Measurements from ENCODE around the gene AKR1C3.
"Not testable (repeated sequence)": the region's sequence is repeated elsewhere in the genome, so short reads cannot be mapped to it uniquely, and the experiment has no call there.

AKR1C3 gene

DNA sequence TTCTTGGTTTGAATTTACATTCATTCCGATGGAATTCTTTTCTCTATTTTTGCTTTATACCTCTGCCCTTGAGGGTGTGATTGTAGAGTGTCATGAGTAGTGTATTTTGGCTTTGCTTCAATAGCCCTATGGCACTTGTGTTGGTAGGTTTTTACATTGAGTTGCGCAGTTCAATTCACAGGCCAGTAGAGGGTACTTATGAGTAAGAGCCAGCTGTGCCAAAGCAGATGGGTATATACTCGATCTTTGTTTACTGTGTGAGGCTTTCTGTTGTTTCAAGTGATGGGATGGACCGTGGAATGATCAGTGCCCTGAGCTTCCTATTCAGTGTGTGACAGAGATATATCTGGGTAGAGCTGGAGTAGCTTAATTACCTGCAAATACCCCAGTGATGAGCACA is 4.3 kb upstream of the AKR1C3 start:
- DNase-seq: peak; percentile 49 to 54

DNA sequence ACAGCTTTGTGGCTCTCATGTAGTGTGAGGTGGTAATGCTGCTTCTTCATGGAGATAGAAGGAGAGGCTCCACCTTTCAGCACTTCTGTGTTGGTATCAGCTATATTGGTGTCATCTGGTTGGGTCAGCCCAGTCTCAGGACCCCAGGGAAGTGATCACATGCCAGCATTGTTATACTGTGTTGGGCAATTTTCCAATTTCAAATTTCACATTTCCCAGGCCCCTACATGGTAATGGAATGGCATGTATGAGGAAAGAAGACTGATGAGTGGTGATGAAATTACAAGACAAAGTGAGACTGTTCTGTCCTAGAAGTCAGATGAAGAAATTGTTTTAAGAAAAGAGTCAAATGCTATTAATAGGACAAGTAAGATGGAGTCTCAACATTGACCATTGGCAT is 3.7 kb upstream of the AKR1C3 start:
- DNase-seq: peak in 1 of 2 donors; percentile 21

DNA sequence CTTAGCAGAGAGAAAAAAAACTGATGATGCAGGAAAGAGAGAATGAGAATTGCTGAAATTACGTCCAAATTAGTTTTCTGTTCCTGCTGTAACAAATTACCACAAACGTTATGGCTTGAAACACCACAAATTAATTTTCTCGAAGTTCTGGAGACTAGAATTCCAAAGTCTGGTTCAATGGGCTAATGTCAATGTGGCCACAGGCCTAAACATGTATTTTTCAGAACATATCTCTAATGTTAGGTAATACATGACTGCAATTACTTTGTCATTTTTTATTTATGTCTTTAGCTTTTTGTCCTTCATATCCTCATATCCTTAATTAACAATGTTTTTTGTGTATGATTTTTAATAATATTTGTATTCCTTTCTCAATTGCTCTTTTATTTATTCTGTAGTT is 3.0 kb upstream of the AKR1C3 start:
- DNase-seq: no peak

DNA sequence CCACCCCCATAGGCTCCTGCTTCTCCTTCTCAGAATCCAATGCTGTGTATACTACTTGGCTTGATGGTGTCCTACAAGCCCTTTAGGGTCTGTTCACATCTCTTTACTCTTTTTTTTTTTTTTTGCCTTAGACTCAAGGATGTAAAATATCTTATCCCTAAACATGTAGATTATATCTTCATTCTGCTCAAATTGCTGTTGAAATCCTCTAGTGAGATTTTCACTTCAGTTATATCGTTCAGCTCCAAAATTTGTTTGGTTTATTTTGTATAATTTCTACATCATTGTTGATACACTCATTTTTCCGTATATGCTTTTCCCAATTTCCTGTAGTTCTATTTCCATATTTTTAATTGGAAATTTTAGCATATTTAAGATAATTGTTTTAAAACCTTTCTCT is 1.8 kb upstream of the AKR1C3 start:
- DNase-seq: no peak

DNA sequence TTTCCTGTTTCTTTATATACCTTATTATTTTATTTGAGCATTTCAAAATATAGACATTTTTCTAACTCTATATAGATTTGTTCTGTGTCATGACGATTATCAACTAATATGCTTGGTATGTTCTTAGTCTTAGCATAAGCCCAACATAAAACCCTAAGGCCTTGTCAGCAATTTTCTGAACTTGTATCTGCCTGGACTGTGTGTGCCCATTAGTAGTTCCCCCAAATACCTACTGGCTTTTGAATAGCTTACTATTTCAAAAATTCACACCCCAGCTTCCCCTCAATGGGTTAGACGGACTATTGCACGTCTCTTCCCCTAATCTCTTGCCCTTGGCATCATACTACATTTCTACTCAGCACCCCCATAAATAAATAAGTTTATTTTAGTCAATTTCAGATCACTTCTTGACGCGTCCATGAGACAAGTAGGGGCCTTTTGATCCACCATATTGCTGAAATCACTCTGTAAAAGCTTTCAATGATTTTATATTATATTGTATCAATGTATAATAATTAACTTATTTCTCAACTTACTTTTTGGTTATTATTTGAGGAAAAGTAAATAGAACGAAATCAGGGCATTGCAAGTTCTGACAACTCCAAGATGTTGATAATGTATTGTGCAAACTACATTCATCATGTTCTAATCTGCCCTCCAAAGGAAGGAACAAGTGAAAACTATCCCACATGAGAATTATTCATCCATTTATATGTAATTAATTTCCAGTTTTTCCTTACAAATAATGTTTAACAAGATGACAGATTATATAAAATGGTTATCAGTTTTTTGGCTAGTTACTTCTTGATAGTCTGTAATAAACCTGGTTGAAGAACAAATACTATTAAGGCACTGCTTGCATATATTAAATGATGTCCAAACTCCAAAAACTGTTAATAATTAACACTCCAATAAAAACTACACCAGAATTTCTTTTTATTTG is 1.1 kb upstream of the AKR1C3 start:
- no peak for DNase-seq

DNA sequence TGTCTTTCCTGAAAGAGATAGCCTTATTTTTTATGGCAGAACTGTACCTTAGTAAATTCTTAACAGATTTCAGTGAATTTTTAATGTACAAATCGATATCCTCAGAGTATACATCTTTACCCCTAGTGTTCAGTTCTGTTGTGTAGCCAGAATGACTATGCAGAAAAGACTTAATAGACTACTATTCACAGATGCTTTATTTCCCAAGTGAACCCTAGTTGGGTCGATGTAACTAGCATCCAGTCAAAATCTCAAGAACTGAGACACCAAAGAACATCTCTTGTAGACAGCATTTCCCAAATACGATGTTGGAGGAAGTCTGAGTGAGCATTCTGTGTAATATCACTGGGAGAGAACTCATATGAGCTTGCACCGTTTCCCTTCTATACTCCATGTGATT is 1.5 kb downstream of the AKR1C3 start:
- no peak for DNase-seq

DNA sequence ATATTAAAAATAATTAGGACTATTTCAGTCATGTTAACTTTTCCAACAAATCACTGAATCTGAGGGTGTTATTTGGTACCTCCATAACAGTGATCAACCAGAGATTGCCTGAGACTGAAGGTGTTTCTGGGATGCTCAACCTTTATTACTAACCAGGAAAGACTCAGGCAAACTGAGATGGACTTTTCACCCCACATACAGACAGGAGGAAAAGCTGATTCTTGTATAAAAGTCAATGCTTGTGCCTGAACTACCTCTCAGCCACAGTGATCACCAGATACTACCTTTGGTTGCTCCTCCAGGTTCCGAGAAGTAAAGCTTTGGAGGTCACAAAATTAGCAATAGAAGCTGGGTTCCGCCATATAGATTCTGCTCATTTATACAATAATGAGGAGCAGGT is 1.9 kb downstream of the AKR1C3 start:
- DNase-seq: no peak

DNA sequence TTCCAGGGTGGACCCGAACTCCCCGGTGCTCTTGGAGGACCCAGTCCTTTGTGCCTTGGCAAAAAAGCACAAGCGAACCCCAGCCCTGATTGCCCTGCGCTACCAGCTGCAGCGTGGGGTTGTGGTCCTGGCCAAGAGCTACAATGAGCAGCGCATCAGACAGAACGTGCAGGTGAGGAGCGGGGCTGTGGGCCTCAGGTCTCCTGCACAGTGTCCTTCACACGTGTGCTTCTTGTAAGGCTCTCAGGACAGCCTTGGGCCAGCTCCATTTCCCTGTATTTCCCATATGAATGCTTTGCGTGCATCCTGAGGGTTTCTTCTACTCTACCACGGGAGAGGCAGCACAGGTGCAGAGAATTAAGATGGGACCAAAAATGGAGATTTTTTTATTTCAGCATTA is 8.3 kb downstream of the AKR1C3 start:
- not testable (repeated sequence) for DNase-seq

DNA sequence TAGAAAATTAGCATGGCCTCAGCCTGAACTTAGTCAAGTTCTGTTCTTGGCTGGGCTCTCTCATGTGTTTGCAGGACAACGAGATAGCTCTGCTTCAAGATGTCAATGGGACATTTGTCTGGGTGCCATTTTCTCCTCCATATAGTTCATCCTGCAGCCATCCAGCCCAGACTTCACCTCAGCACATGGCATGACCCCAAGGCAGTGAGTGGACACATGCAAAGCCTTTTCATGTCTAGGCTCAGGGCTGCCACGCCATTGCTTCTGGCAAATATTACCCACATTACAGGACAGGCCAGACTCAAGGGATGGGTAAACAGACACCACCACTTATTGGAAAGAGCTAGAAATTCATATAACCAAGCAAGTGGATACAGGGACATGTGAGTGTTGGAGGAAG is 9.3 kb downstream of the AKR1C3 start:
- no peak for DNase-seq

DNA sequence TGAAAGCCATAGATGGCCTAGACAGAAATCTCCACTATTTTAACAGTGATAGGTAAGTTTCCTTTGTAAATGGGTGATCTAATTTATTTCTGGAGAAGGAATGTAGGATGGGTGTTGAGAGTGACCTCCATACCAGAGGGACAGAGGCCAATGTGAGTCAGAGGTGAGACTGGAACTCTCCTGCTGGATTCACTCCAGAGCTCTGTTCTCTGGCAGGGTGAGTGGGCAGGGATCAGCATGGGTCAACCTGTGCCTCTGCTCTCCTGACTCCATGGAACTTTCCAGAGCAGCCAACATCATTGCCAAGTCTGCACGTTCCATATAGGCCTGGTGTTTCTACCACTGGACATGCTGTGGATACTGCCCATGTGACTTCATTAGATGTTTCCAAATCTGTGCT is 11.4 kb downstream of the AKR1C3 start:
- DNase-seq: no peak

DNA sequence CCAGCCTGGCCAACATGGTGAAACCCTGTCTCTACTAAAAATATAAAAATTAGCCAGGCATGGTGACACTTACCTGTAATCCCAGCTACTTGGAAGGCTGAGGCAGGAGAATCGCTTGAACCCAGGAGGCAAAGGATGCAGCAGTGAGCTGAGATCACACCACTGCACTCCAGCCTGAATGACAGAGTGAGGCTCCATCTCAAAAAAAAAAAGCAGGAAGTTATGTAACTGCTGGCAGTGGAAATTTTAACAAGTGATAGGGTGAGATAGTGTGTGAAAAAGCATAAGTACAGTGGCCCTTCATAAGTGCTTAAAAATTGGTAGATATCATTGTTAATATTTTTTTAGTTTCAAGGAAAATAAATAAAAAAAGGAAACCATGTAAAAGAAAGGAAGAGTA is 12.3 kb downstream of the AKR1C3 start:
- no peak for DNase-seq

DNA sequence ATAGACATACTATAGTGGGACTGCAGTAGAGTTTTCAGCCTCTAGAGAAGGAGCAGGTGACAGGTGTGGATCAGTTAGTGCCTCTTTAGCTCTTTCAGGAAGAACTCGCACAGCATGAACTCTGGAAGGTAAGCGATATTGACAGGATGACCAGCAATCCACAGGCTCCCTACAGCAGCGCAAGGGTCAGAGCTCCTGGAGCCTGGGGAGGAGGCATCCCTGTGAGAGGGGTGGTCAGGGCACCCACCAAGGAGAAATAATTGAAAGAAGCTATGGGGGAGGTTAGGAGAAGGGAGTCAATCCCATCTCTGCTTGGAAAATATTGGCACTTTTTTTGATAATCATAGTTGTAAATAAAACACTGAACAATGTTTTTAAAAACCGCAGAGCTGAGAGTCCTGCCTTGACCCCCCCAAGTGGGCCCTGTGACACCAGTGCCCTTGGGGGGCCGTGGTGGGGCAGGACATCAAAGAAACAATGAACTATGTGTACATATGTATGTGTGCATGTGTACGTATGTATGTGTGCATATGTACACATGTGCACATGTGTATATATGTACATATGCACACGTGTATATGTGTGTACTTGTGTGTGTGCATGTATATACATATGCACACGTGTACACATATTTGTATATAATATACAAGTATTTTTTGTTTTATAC is 13.8 kb downstream of the AKR1C3 start:
- DNase-seq: no peak

DNA sequence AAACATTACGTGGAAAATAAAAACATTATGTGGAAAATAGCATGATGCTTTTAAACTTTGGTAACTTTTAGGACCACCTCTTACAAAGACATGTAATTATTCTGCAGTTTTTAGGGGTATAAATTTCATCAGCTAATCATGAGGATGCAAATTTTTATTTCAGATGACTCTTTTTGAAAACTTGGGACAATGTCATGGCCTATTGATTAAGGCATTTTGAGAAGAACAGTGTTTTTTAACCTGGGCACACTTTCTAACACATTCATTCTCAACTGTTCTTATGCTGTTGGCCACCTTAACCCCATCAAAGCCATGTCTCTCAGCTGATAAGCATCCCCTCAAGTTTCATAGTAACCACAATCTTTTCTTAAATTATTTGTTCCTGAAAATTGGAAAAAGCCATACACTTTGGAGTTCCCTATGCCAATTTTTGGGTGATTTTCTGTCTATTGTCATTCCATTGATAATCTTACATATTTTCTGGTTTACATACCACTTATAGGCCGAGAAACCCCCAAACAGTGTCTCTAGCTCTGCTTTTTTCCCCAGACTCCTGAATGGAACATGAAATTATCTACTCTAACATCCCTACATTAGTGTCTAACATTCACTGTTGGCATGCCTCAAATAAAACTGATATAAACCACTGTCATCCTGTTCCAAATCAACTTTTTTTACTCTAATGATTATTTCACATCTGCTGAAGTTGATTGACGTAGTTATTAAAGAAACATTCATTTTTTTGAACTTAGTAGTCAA is 14.6 kb downstream of the AKR1C3 start:
- DNase-seq: no peak

DNA sequence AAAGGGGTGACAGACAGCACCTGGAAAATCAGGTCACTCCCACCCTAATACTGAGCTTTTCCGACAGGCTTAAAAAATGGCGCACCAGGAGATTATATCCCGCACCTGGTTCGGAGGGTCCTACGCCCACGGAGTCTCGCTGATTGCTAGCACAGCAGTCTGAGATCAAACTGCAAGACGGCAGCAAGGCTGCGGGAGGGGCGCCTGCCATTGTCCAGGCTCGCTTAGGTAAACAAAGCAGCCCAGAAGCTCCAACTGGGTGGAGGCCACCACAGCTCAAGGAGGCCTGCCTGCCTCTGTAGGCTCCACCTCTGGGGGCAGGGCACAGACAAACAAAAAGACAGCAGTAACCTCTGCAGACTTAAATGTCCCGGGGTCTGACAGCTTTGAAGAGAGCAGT is 15.6 kb downstream of the AKR1C3 start:
- DNase-seq: not testable (repeated sequence)

DNA sequence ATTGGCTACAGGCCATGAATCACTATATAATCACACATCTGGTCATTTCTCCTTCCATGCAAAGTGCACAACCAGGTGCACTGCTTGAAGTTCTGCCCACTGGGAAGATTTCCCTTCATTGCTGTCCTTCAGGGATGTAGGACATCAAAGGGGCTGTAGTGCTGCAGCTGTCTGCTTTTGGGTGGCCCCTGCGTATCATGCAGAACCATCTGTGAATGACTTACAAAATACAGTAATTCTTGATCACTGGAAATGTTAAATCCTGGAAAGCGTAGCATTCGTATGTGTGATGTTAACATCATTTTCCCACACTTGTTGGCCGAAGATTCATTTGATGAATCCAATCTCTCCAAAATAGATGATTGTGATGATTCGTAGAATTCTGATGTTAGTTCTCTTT is 22.4 kb downstream of the AKR1C3 start:
- no peak for DNase-seq

DNA sequence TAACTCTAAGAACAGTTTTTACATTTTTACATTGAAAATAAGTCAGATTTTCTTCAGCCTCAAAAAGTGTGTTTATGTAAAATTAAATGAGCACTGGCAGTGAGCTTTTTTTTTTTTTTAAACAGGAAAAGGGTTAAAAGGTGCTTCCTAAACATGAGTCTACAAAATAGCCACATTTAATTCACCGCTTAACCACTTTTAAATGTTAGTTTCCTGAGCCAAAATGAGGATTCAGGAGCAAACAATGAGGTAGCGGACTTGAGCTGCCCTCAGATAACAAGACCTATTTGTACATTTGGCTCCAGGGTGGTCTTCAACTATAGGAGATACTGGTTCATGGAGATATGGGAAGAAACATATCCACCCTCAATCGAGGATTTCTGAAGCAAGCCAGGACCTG is 22.8 kb downstream of the AKR1C3 start:
- DNase-seq: no peak

DNA sequence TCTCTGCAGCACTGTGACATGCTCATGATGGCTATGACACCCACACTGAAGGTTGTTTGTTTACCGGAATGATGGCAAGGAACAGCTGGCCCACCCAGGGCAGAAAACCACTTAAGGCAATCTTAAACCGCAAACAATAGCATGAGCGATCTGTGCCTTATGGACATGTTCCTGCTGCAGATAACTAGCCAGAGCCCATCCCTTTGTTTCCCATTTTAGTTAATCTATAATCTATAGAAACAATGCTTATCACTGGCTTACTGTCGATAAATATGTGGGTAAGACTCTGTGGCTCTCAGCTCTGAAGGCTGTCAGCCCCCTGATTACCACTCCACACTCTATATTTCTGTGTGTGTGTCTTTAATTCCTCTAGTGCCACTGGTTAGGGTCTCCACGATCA is 25.8 kb downstream of the AKR1C3 start:
- not testable (repeated sequence) for DNase-seq

DNA sequence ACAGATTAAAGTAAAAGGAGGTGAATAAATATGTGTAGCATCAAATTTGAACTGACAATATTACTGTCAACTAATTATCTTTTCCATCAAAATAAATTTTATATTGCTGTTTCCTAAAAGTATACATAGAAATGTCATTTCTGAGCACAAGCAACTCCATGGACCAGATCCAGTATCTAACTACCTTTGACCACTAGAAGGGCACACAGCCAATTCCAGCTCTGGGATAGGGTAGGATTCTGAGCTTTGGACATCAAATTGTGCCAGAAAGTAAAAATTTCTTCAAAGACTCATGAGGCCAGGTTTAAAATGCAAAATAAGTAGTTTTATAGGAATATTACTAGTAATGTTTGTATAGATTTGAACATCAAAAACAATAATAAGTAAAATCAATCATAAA is 29.7 kb downstream of the AKR1C3 start:
- DNase-seq: no peak

DNA sequence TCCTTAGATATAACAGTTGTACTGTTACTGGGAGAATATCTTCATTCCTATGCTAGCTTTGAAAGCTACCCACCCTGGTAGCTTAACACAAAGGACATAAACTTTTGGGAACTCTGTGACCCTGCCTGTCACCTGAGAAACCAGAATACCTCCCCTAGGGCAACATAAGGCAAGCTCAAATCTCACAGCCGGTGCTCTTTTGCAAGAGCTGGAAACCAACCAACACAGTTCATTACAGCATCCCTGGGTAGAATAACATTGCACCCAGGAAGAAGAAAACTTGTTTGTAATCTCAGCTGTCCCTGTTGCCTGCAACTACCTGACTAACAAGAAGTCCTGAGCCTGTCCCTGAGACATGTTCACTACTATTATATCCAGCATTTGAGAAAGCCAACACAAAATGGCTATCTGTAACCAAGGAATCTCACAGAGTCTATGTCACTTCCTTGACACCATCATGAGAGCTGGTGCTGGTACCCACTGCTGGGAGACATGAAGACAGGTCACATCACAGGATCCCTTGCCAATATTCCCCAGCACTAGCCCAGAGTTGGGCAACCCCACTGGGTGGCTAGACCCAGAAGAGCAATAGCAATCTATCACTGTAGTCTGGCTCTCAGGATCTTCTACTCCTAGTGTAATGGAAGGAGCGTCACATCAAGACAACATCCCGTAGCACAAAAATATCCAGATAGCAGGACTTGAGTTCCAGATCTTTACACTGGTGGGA is 31.3 kb downstream of the AKR1C3 start:
- no peak for DNase-seq

DNA sequence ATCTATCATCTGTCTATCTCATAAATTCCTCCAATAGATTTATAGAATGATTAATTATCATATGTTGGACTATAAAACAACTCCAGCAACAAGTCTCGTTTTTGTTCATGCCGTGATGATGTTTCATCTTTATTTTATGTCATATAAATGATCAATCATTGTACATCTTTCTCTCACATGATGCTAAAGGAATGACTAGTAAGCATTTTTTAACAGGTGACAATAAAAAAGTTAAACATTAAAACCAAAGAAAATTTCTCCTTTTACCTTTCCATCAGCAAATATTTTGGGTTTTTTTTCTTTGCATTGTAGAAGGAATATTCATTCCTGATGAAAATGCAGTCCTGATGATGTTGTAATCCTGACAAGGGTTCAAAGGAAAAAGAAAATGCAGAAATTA is 41.4 kb downstream of the AKR1C3 start:
- no peak for DNase-seq

DNA sequence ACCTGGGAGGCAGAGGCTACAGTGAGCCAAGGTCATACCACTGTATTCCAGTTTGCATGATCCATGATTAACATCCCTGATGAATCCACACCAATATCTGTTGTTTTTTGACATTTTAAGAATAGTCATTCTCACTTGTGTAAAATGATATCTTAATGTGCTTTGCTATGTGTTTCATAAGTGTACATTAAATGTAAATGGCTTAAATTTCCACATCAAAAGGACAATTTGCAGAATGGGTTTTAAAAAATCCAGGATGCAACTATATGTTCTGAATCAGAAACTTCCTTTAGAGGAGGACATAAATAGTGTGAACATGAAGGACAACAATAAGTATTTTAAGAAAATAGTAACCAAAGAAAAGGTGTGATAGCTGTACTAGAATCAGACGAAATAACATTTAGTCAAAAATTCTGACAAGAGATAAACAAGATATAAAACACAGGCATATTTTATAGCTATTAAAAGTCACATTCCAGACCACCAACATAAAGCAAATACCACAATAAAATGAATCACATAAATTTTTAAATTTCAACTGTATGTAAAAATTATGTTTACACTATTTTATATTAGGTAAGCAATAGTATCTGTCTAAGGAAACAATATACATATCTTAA is 42.4 kb downstream of the AKR1C3 start:
- no peak for DNase-seq

DNA sequence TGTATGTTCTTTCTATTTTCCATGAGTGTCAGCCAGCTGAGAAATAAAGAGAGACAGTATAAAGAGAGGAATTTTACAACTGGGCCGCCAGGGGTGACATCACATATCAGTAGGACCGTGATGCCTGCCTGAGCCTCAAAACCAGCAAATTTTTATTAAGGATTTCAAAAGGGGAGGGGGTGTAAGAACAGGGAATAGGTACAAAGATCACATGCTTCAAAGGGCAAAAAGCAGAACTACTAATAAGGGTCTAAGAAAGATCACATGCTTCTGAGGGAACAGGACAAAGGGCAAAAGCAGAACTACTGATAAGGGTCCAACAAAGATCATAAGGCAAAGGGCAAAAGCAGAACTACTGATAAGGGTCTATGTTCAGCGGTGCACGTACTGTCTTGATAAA is 43.5 kb downstream of the AKR1C3 start:
- DNase-seq: not testable (repeated sequence)
